K562 (cell line): ENCODE data around the gene CATSPER1. TPM values are rescaled to one million over a fixed set of nuclear protein-coding genes. Genes with fewer than 3 reads are reported as not detected.
"Not testable (repeated sequence)": the region's sequence is repeated elsewhere in the genome, so short reads cannot be mapped to it uniquely, and the experiment has no call there.

Experiments
- ATAC-seq: fragments of 200-7000 bp; cut with Tn5 transposase; 3 replicates; pipeline ENCODE4 v1.9.1; 2020; ENCODE audit warnings: moderate library complexity
- BruUV-seq: library from RNA; stranded (reverse); fragments of 400-500 nt; replicated peaks from 2 replicates; lab custom pipeline; 2021; lab: Mats Ljungman, UMichigan
- CTCF ChIA-PET: fragments of 300-600 bp; formaldehyde crosslinking; extraction: SDS; loops from one replicate; lab custom pipeline; 2021; ENCODE audit warnings: low intra/inter-chr PET ratio; lab: Yijun Ruan, JAX
- POLR2A ChIA-PET: fragments of 300-600, 350-650 bp; sonication (Branson Sonifier 250); formaldehyde crosslinking; extraction: SDS; loops from one replicate; lab custom pipeline; 2021; ENCODE audit warnings: antibody characterized with exemption, inconsistent platforms; lab: Yijun Ruan, JAX
- DNase-seq, 4 experiments: peaks; one replicate each; pipeline versions ENCODE4 v3.0.0 to v3.0.0-alpha.2; 2011 to 2018; ENCODE audit warnings: low spot score in 3 of 4, mixed read lengths in 3 of 4; ENCODE audit errors: extremely low read depth in 1 of 4
- FAIRE-seq: peaks from 2 replicates; lab custom pipeline; 2011; peaks lifted over from hg19 to GRCh38; lab: Jason Lieb, UNC
- H2AFZ ChIP-seq: 2 replicates; pipeline ENCODE4 v1.6.0; 2011; ENCODE audit warnings: low read depth, low read length, control low read depth, inconsistent platforms
- H3K27ac ChIP-seq: fragments of 200-600 bp; 3 replicates; pipeline ENCODE4 v1.8.0; 2011; ENCODE audit warnings: low read depth, mild to moderate bottlenecking, control low read depth, inconsistent platforms, low read length, moderate library complexity, mixed read lengths; ENCODE audit errors: extremely low read depth
- H3K27me3 ChIP-seq, 2 experiments: fragments of 300-600 bp in 1 of 2; 2 replicates in 1 of 2; 3 replicates in 1 of 2; pipeline versions ENCODE4 v1.6.0 to v1.8.0; 2011; ENCODE audit warnings: inconsistent platforms in 2 of 2, low read length in 2 of 2, mild to moderate bottlenecking in 1 of 2, mixed read lengths in 1 of 2, moderate library complexity in 1 of 2; ENCODE audit not compliant: control insufficient read depth in 2 of 2, insufficient read depth in 2 of 2
- H3K36me3 ChIP-seq: fragments of 300-600 bp; 3 replicates; pipeline ENCODE4 v1.8.0; 2011; ENCODE audit warnings: mild to moderate bottlenecking, low read length, inconsistent platforms; ENCODE audit not compliant: control insufficient read depth, insufficient read depth
- H3K4me1 ChIP-seq, 2 experiments: fragments of 200-600 bp in 1 of 2; replicated peaks in 1 of 2; 2 replicates in 1 of 2; 3 replicates in 1 of 2; pipeline versions ENCODE4 v1.5.1 to v1.8.0; 2011; ENCODE audit warnings: inconsistent platforms in 2 of 2, low read length in 2 of 2, mild to moderate bottlenecking in 1 of 2, mixed read lengths in 1 of 2, moderate library complexity in 1 of 2; ENCODE audit not compliant: control insufficient read depth in 2 of 2, insufficient read depth in 2 of 2
- H3K4me2 ChIP-seq: 2 replicates; pipeline ENCODE4 v1.6.1; 2011; ENCODE audit warnings: low read length, control low read depth, inconsistent platforms, mixed read lengths; ENCODE audit not compliant: insufficient read depth
- H3K4me3 ChIP-seq: fragments of 200-600 bp; sonication (generic), shearing (Covaris generic); 2 replicates; pipeline ENCODE4 v1.5.1; 2016; ENCODE audit warnings: control low read depth, inconsistent platforms
- H3K79me2 ChIP-seq: fragments of 200-600 bp; 3 replicates; pipeline ENCODE4 v1.8.0; 2011; ENCODE audit warnings: low read length, inconsistent platforms; ENCODE audit not compliant: control insufficient read depth, insufficient read depth
- H3K9ac ChIP-seq, 2 experiments: 2 replicates each; pipeline versions ENCODE4 v1.6.0 to v1.6.1; 2011; ENCODE audit warnings: low read depth in 2 of 2, low read length in 2 of 2, control low read depth in 1 of 2, inconsistent platforms in 1 of 2, mild to moderate bottlenecking in 1 of 2, mixed read lengths in 1 of 2; ENCODE audit not compliant: insufficient read depth in 1 of 2
- H3K9me1 ChIP-seq: one replicate; pipeline ENCODE4 v1.6.0; 2011; ENCODE audit warnings: inconsistent platforms, mild to moderate bottlenecking, low read length, moderate library complexity; ENCODE audit not compliant: control insufficient read depth, insufficient read depth
- H3K9me3 ChIP-seq: replicated peaks from 2 replicates; pipeline ENCODE4 v1.5.1; 2011; ENCODE audit warnings: low read depth, low read length, inconsistent platforms; ENCODE audit not compliant: control insufficient read depth, insufficient read depth
- H4K20me1 ChIP-seq: replicated peaks from 2 replicates; pipeline ENCODE4 v1.6.1; 2011; ENCODE audit warnings: low read length, inconsistent platforms, mixed read lengths; ENCODE audit not compliant: control insufficient read depth, insufficient read depth
- CXXC5 ChIP-seq: fragments of 250-450 bp; sonication (Bioruptor Pico); IDR thresholded peaks from 2 replicates; pipeline ENCODE4 v1.8.0; 2022; ENCODE audit warnings: inconsistent platforms, mild to moderate bottlenecking, moderate library complexity
- ZNF717 ChIP-seq: fragments of 250-450 bp; sonication (Bioruptor Pico); IDR thresholded peaks from 2 replicates; pipeline ENCODE4 v1.5.0; 2021
- ZSCAN29 ChIP-seq: fragments of 450-650 bp; IDR thresholded peaks from 2 replicates; pipeline ENCODE4 v1.6.1; 2017
- WGBS: fragments of 100-300 bp; shearing (Covaris generic); methylation state at CpG from one replicate; pipeline ENCODE4 v1.1.6; 2016; ENCODE audit warnings: low coverage, mixed read lengths; ENCODE audit not compliant: insufficient coverage; ENCODE audit errors: missing lambda C conversion rate; 5-methylcytosine and 5-hydroxymethylcytosine counted together
- in situ Hi-C: fragments of 300-500 bp; cut with MboI; formaldehyde crosslinking; loops from 4 replicates; pipeline ENCODE4 v1.15.0; 2018; ENCODE audit warnings: inconsistent platforms, mixed read lengths
- intact Hi-C: fragments of 100-400 bp; cut with micrococcal nuclease; formaldehyde crosslinking; loops from 2 replicates; pipeline ENCODE4 v1.14.2; 2022
- polyA plus RNA-seq, 8 experiments: library from polyadenylated mRNA; depleted of rRNA in 4 of 8; stranded (reverse) in 5 of 8; unstranded in 3 of 8; fragments of >200 nt; fragmentation: Nextera tagmentation in 2 of 8; fragmentation: Illumina TruSeq in 1 of 8; extraction: Ambion mirVana in 2 of 8; extraction: Trizol in 1 of 8; gene quantifications; 2 replicates each; pipeline versions ENCODE4 v1.2.1 to v1.2.3, GENCODE V29; 2011 to 2014; ENCODE audit warnings: inconsistent platforms in 1 of 8, missing spikeins in 1 of 8
- total RNA-seq, 7 experiments: library from RNA; depleted of rRNA in 6 of 7; stranded (reverse); fragments of >200 nt in 6 of 7; fragmentation: Illumina TruSeq in 2 of 7; extraction: Trizol in 2 of 7; gene quantifications; 2 replicates each; pipeline versions ENCODE4 v1.2.1 to v1.2.3, GENCODE V29; 2011 to 2021; ENCODE audit warnings: low replicate concordance in 1 of 7
- TF ChIP-seq, protein P1 (sequence below), 2 experiments: fragments of 450-650 bp in 1 of 2; sonication (generic) in 1 of 2; formaldehyde crosslinking in 1 of 2; IDR thresholded peaks; 2 replicates each; pipeline versions ENCODE4 v1.7.1 to v1.9.0; 2016 to 2022; ENCODE audit warnings: inconsistent platforms in 1 of 2, mild to moderate bottlenecking in 1 of 2, missing genetic modification reagents in 1 of 2

The CATSPER1 gene
- total and polyA plus RNA-seq, 9 of the 15 experiments (the other 6 are each of a cell fraction or from before 2014, with no cell fraction given): 0.21 to 3.3 (median 0.76) TPM

GRCh38 chr11:66032957-66033735 lies 6.9 kb upstream of the CATSPER1 start:
- ATAC-seq (no peak), FAIRE-seq (no peak), DNase-seq (no peak)
- H3K4me2 ChIP-seq: no peak overlapping the region
- ChIA-PET POLR2A (interaction anchor here (0.6 kb wide), 1 partner anchor 133 kb away, joined by 3 read pairs; the partner anchor contains the start of gene FOSL1), CTCF (no interaction called here)
- in situ Hi-C loops: no loop called here
- no peak overlapping the region for H3K4me3 ChIP-seq
- no peaks in the 10 kb centered on the region for H3K4me1 ChIP-seq
- no peak overlapping the region for H2AFZ ChIP-seq
- H4K20me1 ChIP-seq: no peaks in the 10 kb centered on the region
- WGBS: 25% methylated on average over 8 of the region's 8 CpGs
- H3K9ac ChIP-seq: no peak overlapping the region
- no peaks in the 10 kb centered on the region for H3K36me3 ChIP-seq
- peaks cover 3% of the 10 kb centered on the region; the same call in 1 of the 2 replicates for H3K9me3 ChIP-seq
- H3K27me3 ChIP-seq: peaks cover 2 to 5% of the 10 kb centered on the region in 2 experiments; a peak in 3 of 5 replicates
- intact Hi-C loops: no loop called here
- H3K9me1 ChIP-seq: no peaks in the 10 kb centered on the region
- TF ChIP-seq, protein P1, sequence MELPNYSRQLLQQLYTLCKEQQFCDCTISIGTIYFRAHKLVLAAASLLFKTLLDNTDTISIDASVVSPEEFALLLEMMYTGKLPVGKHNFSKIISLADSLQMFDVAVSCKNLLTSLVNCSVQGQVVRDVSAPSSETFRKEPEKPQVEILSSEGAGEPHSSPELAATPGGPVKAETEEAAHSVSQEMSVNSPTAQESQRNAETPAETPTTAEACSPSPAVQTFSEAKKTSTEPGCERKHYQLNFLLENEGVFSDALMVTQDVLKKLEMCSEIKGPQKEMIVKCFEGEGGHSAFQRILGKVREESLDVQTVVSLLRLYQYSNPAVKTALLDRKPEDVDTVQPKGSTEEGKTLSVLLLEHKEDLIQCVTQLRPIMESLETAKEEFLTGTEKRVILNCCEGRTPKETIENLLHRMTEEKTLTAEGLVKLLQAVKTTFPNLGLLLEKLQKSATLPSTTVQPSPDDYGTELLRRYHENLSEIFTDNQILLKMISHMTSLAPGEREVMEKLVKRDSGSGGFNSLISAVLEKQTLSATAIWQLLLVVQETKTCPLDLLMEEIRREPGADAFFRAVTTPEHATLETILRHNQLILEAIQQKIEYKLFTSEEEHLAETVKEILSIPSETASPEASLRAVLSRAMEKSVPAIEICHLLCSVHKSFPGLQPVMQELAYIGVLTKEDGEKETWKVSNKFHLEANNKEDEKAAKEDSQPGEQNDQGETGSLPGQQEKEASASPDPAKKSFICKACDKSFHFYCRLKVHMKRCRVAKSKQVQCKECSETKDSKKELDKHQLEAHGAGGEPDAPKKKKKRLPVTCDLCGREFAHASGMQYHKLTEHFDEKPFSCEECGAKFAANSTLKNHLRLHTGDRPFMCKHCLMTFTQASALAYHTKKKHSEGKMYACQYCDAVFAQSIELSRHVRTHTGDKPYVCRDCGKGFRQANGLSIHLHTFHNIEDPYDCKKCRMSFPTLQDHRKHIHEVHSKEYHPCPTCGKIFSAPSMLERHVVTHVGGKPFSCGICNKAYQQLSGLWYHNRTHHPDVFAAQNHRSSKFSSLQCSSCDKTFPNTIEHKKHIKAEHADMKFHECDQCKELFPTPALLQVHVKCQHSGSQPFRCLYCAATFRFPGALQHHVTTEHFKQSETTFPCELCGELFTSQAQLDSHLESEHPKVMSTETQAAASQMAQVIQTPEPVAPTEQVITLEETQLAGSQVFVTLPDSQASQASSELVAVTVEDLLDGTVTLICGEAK (IDR thresholded peaks at IDR 0.05): peak; percentile 97
- TF ChIP-seq, protein P1 (CRISPR knock-in tag; IDR thresholded peaks at IDR 0.05): peak; percentile 96
- no peak for TF ChIP-seq ZNF717 (CRISPR knock-in tag)
- TF ChIP-seq CXXC5 (CRISPR knock-in tag): no peak
- no peak for TF ChIP-seq ZSCAN29
- no peaks in the 10 kb centered on the region for H3K79me2 ChIP-seq
- BruUV-seq: no TSS peak
- H3K27ac ChIP-seq: no peak overlapping the region

- ChIA-PET CTCF (interaction anchor here (0.5 to 1.3 kb wide), 2 partner anchors 34 to 609 kb away, joined by 4 to 6 read pairs; no protein-coding TSS in a partner anchor), POLR2A (interaction anchor here (0.6 to 1.6 kb wide), 6 partner anchors 16 to 521 kb away, joined by 3 to 13 read pairs (median 3); partner anchors contain the start of genes BANF1 and CCDC85B)
- H4K20me1 ChIP-seq, H3K4me2 ChIP-seq, DNase-seq, ATAC-seq, H3K27ac ChIP-seq, intact Hi-C loops, H3K27me3 ChIP-seq, H3K4me3 ChIP-seq, H3K36me3 ChIP-seq, H3K9me1 ChIP-seq, H3K9me3 ChIP-seq, BruUV-seq, H3K79me2 ChIP-seq, in situ Hi-C loops: not testable (repeated sequence)
- H2AFZ ChIP-seq: peak overlapping the region; percentile 97; the same call in 1 of the 2 replicates
- 25% methylated on average over 5 of the region's 5 CpGs for WGBS
- peak; percentile 15 for FAIRE-seq
- peak overlapping the region in 1 of 2 experiments; percentile 54; a peak in 2 of 4 replicates for H3K9ac ChIP-seq
- H3K4me1 ChIP-seq: peaks cover 13 to 52% of the 10 kb centered on the region in 2 experiments
Measured at GRCh38 chr11:66023186-66023440, 3.2 kb downstream of the CATSPER1 start.
